ENCODE results near the gene TNRC6C.
A peak's percentile ranks its signal among the peaks of the same experiment; 100 is the strongest.
"Not testable (repeated sequence)": the region's sequence is repeated elsewhere in the genome, so short reads cannot be mapped to it uniquely, and the experiment has no call there.

Gene TNRC6C

GRCh38 chr17:78069695-78070094, 111.2 kb downstream of the TNRC6C start:
- no peak for DNase-seq (ENCODE audit: low read depth)
- no peak overlapping the region for H3K4me3 ChIP-seq (ENCODE audit: low read depth, low read length)
- TF ChIP-seq CTCF (IDR thresholded peaks at IDR 0.05; ENCODE audit: low read depth, low read length) = no peak
- TF ChIP-seq POLR2A (IDR thresholded peaks at IDR 0.05; ENCODE audit: extremely low read depth, insufficient read length) = no peak
- no peak for TF ChIP-seq MYC (IDR thresholded peaks at IDR 0.05; ENCODE audit: low read depth, low read length)
- TF ChIP-seq MAX (IDR thresholded peaks at IDR 0.05; ENCODE audit: low read depth, low read length) = no peak

- H3K4me3 ChIP-seq (ENCODE audit: low read depth, low read length) = no peak overlapping the region
- no peak for DNase-seq (ENCODE audit: low read depth)
- TF ChIP-seq MYC (IDR thresholded peaks at IDR 0.05; ENCODE audit: low read depth, low read length) (no peak), MAX (IDR thresholded peaks at IDR 0.05; ENCODE audit: low read depth, low read length) (no peak), CTCF (IDR thresholded peaks at IDR 0.05; ENCODE audit: low read depth, low read length) (no peak), POLR2A (IDR thresholded peaks at IDR 0.05; ENCODE audit: extremely low read depth, insufficient read length) (no peak)
Measured at GRCh38 chr17:78072961-78073360, 114.5 kb downstream of the TNRC6C start.

- no peak for DNase-seq (ENCODE audit: low read depth)
- no peak for TF ChIP-seq CTCF (IDR thresholded peaks at IDR 0.05; ENCODE audit: low read depth, low read length)
- no peak for TF ChIP-seq MYC (IDR thresholded peaks at IDR 0.05; ENCODE audit: low read depth, low read length)
- TF ChIP-seq MAX (IDR thresholded peaks at IDR 0.05; ENCODE audit: low read depth, low read length) = no peak
- no peak for TF ChIP-seq POLR2A (IDR thresholded peaks at IDR 0.05; ENCODE audit: extremely low read depth, insufficient read length)
- H3K4me3 ChIP-seq (ENCODE audit: low read depth, low read length) = no peak overlapping the region
Measured at GRCh38 chr17:78075011-78075410, 116.5 kb downstream of the TNRC6C start.

- H3K4me3 ChIP-seq (ENCODE audit: low read depth, low read length) = no peak overlapping the region
- TF ChIP-seq POLR2A (IDR thresholded peaks at IDR 0.05; ENCODE audit: extremely low read depth, insufficient read length) (no peak), CTCF (IDR thresholded peaks at IDR 0.05; ENCODE audit: low read depth, low read length) (no peak), MYC (IDR thresholded peaks at IDR 0.05; ENCODE audit: low read depth, low read length) (no peak), MAX (IDR thresholded peaks at IDR 0.05; ENCODE audit: low read depth, low read length) (no peak)
- no peak for DNase-seq (ENCODE audit: low read depth)
Measured at GRCh38 chr17:78075545-78075944, 117.0 kb downstream of the TNRC6C start.

GRCh38 chr17:78079253-78079652, 120.8 kb downstream of the TNRC6C start:
- TF ChIP-seq CTCF (IDR thresholded peaks at IDR 0.05; ENCODE audit: low read depth, low read length) (no peak), MAX (IDR thresholded peaks at IDR 0.05; ENCODE audit: low read depth, low read length) (no peak), MYC (IDR thresholded peaks at IDR 0.05; ENCODE audit: low read depth, low read length) (no peak), POLR2A (IDR thresholded peaks at IDR 0.05; ENCODE audit: extremely low read depth, insufficient read length) (no peak)
- no peak for DNase-seq (ENCODE audit: low read depth)
- no peak overlapping the region for H3K4me3 ChIP-seq (ENCODE audit: low read depth, low read length)

GRCh38 chr17:78081551-78081950, 123.0 kb downstream of the TNRC6C start:
- no peak overlapping the region for H3K4me3 ChIP-seq (ENCODE audit: low read depth, low read length)
- no peak for DNase-seq (ENCODE audit: low read depth)
- TF ChIP-seq POLR2A (IDR thresholded peaks at IDR 0.05; ENCODE audit: extremely low read depth, insufficient read length) (no peak), MYC (IDR thresholded peaks at IDR 0.05; ENCODE audit: low read depth, low read length) (no peak), MAX (IDR thresholded peaks at IDR 0.05; ENCODE audit: low read depth, low read length) (no peak), CTCF (IDR thresholded peaks at IDR 0.05; ENCODE audit: low read depth, low read length) (no peak)

GRCh38 chr17:78082355-78082872, 123.9 kb downstream of the TNRC6C start:
- DNase-seq (ENCODE audit: low read depth) = peak; percentile 18
- H3K4me3 ChIP-seq (ENCODE audit: low read depth, low read length) = not testable (repeated sequence)

Data from NB4 (cell line).